22Rv1 (cell line): Measurements from ENCODE around the gene ZNF468.
"Not testable (repeated sequence)": the region's sequence is repeated elsewhere in the genome, so short reads cannot be mapped to it uniquely, and the experiment has no call there.

Experiments used
- CTCF ChIP-seq: fragments of 450-650 bp; IDR thresholded peaks from 2 replicates; pipeline ENCODE4 v1.5.1; 2017; ENCODE audit warnings: mild to moderate bottlenecking
- ZFX ChIP-seq: fragments of 450-650 bp; IDR thresholded peaks from 2 replicates; pipeline ENCODE4 v1.6.1; 2017; ENCODE audit warnings: antibody characterized with exemption, borderline replicate concordance

- not testable (repeated sequence) for TF ChIP-seq CTCF, ZFX
Measured at GRCh38 chr19:52898596-52898995, 41.2 kb upstream of the ZNF468 start.
